ENCODE data around the gene INHA.
A peak's percentile ranks its signal among the peaks of the same experiment; 100 is the strongest.

- TF ChIP-seq, protein P1, sequence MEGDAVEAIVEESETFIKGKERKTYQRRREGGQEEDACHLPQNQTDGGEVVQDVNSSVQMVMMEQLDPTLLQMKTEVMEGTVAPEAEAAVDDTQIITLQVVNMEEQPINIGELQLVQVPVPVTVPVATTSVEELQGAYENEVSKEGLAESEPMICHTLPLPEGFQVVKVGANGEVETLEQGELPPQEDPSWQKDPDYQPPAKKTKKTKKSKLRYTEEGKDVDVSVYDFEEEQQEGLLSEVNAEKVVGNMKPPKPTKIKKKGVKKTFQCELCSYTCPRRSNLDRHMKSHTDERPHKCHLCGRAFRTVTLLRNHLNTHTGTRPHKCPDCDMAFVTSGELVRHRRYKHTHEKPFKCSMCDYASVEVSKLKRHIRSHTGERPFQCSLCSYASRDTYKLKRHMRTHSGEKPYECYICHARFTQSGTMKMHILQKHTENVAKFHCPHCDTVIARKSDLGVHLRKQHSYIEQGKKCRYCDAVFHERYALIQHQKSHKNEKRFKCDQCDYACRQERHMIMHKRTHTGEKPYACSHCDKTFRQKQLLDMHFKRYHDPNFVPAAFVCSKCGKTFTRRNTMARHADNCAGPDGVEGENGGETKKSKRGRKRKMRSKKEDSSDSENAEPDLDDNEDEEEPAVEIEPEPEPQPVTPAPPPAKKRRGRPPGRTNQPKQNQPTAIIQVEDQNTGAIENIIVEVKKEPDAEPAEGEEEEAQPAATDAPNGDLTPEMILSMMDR (IDR thresholded peaks at IDR 0.05), result no peak
- TF ChIP-seq POLR2A (IDR thresholded peaks at IDR 0.05) (peak in 1 of 2 donors; percentile 37), POLR2AphosphoS5 (IDR thresholded peaks at IDR 0.05) (peak in 2 of 3 donors; percentile 39 to 54)
These were observed 25.6 kb downstream of the INHA start, which contains the start of gene STK11IP for GRCh38 chr2:219597552-219598307.
